IMR-90 (cell line): ENCODE data around the gene CCDC88C. TPM values are rescaled to one million over a fixed set of nuclear protein-coding genes. Genes with fewer than 3 reads are reported as not detected.
"Not testable (repeated sequence)": the region's sequence is repeated elsewhere in the genome, so short reads cannot be mapped to it uniquely, and the experiment has no call there.

Source experiments
- ATAC-seq: fragments of 200-7000 bp; cut with Tn5 transposase; 2 replicates; pipeline ENCODE4 v1.9.1; 2020; ENCODE audit warnings: low read depth, mild to moderate bottlenecking, moderate library complexity
- BruUV-seq: library from RNA; stranded (reverse); fragments of 400-500 nt; replicated peaks from 2 replicates; lab custom pipeline; 2021; lab: Mats Ljungman, UMichigan
- CTCF ChIA-PET: fragments of 300-600 bp; formaldehyde crosslinking; extraction: SDS; loops from one replicate; lab custom pipeline; 2021; ENCODE audit warnings: antibody characterized with exemption; lab: Yijun Ruan, JAX
- POLR2A ChIA-PET: fragments of 300-600 bp; sonication (Branson Sonifier 250); formaldehyde crosslinking; loops from one replicate; lab custom pipeline; 2022; ENCODE audit warnings: antibody characterized with exemption; ENCODE audit not compliant: unreplicated experiment; lab: Charles Lee
- DNase-seq: peaks from one replicate; pipeline ENCODE4 v3.0.0; 2013
- H2AFZ ChIP-seq: replicated peaks from 2 replicates; pipeline ENCODE3; 2013; ENCODE audit warnings: low read length, mild to moderate bottlenecking; ENCODE audit not compliant: poor library complexity
- H2AK5ac ChIP-seq: 2 replicates; pipeline ENCODE4 v1.6.1; 2013; ENCODE audit warnings: low read depth, low read length, inconsistent platforms
- H2AK9ac ChIP-seq: replicated peaks from 2 replicates; pipeline ENCODE3; 2013; ENCODE audit warnings: mild to moderate bottlenecking, low read depth, low read length, moderate library complexity; ENCODE audit not compliant: poor library complexity
- H2BK120ac ChIP-seq: 2 replicates; pipeline ENCODE4 v1.6.1; 2013; ENCODE audit warnings: low read depth, low read length, inconsistent platforms
- H2BK15ac ChIP-seq: 3 replicates; pipeline ENCODE4 v1.6.1; 2013; ENCODE audit warnings: low read depth, low read length, inconsistent platforms
- H2BK20ac ChIP-seq: 2 replicates; pipeline ENCODE4 v1.6.1; 2013; ENCODE audit warnings: low read depth, mild to moderate bottlenecking, inconsistent platforms, low read length, moderate library complexity
- H2BK5ac ChIP-seq: 2 replicates; pipeline ENCODE4 v1.6.1; 2013; ENCODE audit warnings: mild to moderate bottlenecking, low read depth, low read length, inconsistent platforms; ENCODE audit not compliant: poor library complexity, severe bottlenecking
- H3K14ac ChIP-seq: replicated peaks from 2 replicates; pipeline ENCODE4 v1.6.1; 2013; ENCODE audit warnings: low read depth, low read length, inconsistent platforms
- H3K18ac ChIP-seq: 2 replicates; pipeline ENCODE4 v1.6.1; 2013; ENCODE audit warnings: low read depth, low read length, control low read depth
- H3K23ac ChIP-seq: 2 replicates; pipeline ENCODE4 v1.6.1; 2013; ENCODE audit warnings: low read depth, low read length, inconsistent platforms
- H3K27ac ChIP-seq: 2 replicates; pipeline ENCODE4 v1.5.1; 2013; ENCODE audit warnings: mild to moderate bottlenecking, control low read depth, low read length; ENCODE audit not compliant: insufficient read depth
- H3K27me3 ChIP-seq: 2 replicates; pipeline ENCODE4 v1.6.1; 2013; ENCODE audit warnings: low read length; ENCODE audit not compliant: control insufficient read depth, insufficient read depth
- H3K36me3 ChIP-seq: 2 replicates; pipeline ENCODE4 v1.6.1; 2013; ENCODE audit warnings: low read length, mixed read lengths; ENCODE audit not compliant: control insufficient read depth, insufficient read depth
- H3K4ac ChIP-seq: 2 replicates; pipeline ENCODE4 v1.6.1; 2013; ENCODE audit warnings: low read depth, low read length, inconsistent platforms
- H3K4me1 ChIP-seq: 2 replicates; pipeline ENCODE4 v1.6.1; 2013; ENCODE audit warnings: low read length, mixed read lengths; ENCODE audit not compliant: control insufficient read depth, insufficient read depth
- H3K4me2 ChIP-seq: 2 replicates; pipeline ENCODE4 v1.6.1; 2013; ENCODE audit warnings: low read depth, mild to moderate bottlenecking, control low read depth, low read length, moderate library complexity
- H3K4me3 ChIP-seq: 2 replicates; pipeline ENCODE4 v1.5.1; 2013; ENCODE audit warnings: low read depth, mild to moderate bottlenecking, control low read depth, low read length, moderate library complexity; ENCODE audit not compliant: insufficient read depth
- H3K56ac ChIP-seq: 2 replicates; pipeline ENCODE4 v1.6.1; 2013; ENCODE audit warnings: low read length, inconsistent platforms; ENCODE audit not compliant: insufficient read depth; ENCODE audit errors: extremely low read depth
- H3K79me1 ChIP-seq, 2 experiments: 2 replicates each; pipeline ENCODE4 v1.6.1; 2013; ENCODE audit warnings: low read length in 2 of 2, inconsistent platforms in 1 of 2, low read depth in 1 of 2
- H3K9ac ChIP-seq: 2 replicates; pipeline ENCODE4 v1.6.1; 2013; ENCODE audit warnings: low read depth, low read length, control low read depth
- H3K9me1 ChIP-seq: 2 replicates; pipeline ENCODE4 v1.6.1; 2013; ENCODE audit warnings: low read length, inconsistent platforms; ENCODE audit not compliant: insufficient read depth
- H3K9me3 ChIP-seq: 2 replicates; pipeline ENCODE4 v1.6.1; 2013; ENCODE audit warnings: low read length; ENCODE audit not compliant: control insufficient read depth, insufficient read depth
- H4K20me1 ChIP-seq: 2 replicates; pipeline ENCODE4 v1.6.1; 2013; ENCODE audit warnings: low read length, inconsistent platforms; ENCODE audit not compliant: insufficient read depth
- H4K5ac ChIP-seq: 2 replicates; pipeline ENCODE4 v1.6.1; 2013; ENCODE audit warnings: mild to moderate bottlenecking, low read depth, low read length, control low read depth
- H4K8ac ChIP-seq, 2 experiments: 2 replicates each; pipeline ENCODE4 v1.6.1; 2013; ENCODE audit warnings: low read depth in 2 of 2, low read length in 2 of 2, control low read depth in 1 of 2, inconsistent platforms in 1 of 2
- H4K91ac ChIP-seq: 2 replicates; pipeline ENCODE4 v1.6.1; 2013; ENCODE audit warnings: low read depth, low read length, inconsistent platforms; ENCODE audit not compliant: insufficient read depth
- WGBS, 2 experiments: methylation state at CpG; one replicate each; pipeline versions ENCODE4 v1.1.5 to v1.1.7; 2013; ENCODE audit warnings: missing lambda C conversion rate in 2 of 2; ENCODE audit not compliant: insufficient read length in 1 of 2; ENCODE audit errors: extremely low coverage in 2 of 2; 5-methylcytosine and 5-hydroxymethylcytosine counted together
- dilution Hi-C: fragments of 300-500 bp; cut with HindIII; formaldehyde crosslinking; loops from one replicate; pipeline ENCODE4 v1.14.3; 2018; ENCODE audit warnings: low sequenced_read_pairs; ENCODE audit not compliant: unreplicated experiment
- in situ Hi-C: fragments of 300-500 bp; cut with MboI; formaldehyde crosslinking; loops from 3 replicates; pipeline ENCODE4 v1.14.3; 2019; ENCODE audit warnings: low sequenced_read_pairs, inconsistent platforms, mixed read lengths
- intact Hi-C: fragments of 100-400 bp; cut with micrococcal nuclease; formaldehyde crosslinking; loops from 2 replicates; pipeline ENCODE4 v1.10.0; 2022
- polyA plus RNA-seq, 3 experiments: library from polyadenylated mRNA; depleted of rRNA; stranded (reverse); fragments of >200 nt; gene quantifications; 2 replicates each; pipeline ENCODE4 v1.2.3, GENCODE V29; 2012; ENCODE audit warnings: low replicate concordance in 1 of 3
- total RNA-seq: library from RNA; depleted of rRNA; stranded (reverse); fragments of >200 nt; gene quantifications from 2 replicates; pipeline ENCODE4 v1.2.3, GENCODE V29; 2012

CCDC88C gene
- total and polyA plus RNA-seq, 2 of the 4 experiments (the other 2 are of a cell fraction), result 0.17 to 0.18 TPM

DNA sequence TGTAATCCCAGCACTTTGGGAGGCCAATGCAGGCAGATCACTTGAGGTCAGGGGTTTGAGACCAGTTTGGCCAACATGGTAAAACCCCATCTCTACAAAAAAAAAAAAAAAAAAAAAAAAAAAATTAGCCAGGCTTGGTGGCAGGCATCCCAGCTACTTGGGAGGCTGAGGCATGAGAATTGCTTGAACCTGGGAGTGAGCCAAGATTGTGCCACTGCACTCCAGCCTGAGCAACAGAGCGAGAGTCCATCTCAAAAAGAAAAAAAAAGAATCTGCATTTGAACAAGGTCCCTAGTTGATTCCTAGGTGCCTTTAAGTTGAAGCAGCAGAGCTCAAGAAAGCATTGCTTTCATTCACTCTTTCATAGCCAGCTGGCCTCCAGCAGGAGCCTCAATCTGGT, 11.3 kb upstream of the CCDC88C start:
- H2BK120ac ChIP-seq, DNase-seq, H3K23ac ChIP-seq, H2AFZ ChIP-seq, H3K9me1 ChIP-seq, H3K4me1 ChIP-seq, H2BK20ac ChIP-seq, CTCF ChIA-PET, H3K27ac ChIP-seq, H3K4ac ChIP-seq, H3K36me3 ChIP-seq, H3K9ac ChIP-seq, H2BK5ac ChIP-seq, H4K20me1 ChIP-seq, intact Hi-C loops, dilution Hi-C loops, H3K14ac ChIP-seq, ATAC-seq, H3K4me3 ChIP-seq, H2AK5ac ChIP-seq, H3K79me1 ChIP-seq, H4K5ac ChIP-seq, H3K18ac ChIP-seq, H4K91ac ChIP-seq, H4K8ac ChIP-seq, H2AK9ac ChIP-seq, H3K4me2 ChIP-seq, H3K27me3 ChIP-seq, H2BK15ac ChIP-seq, H3K9me3 ChIP-seq, H3K56ac ChIP-seq, BruUV-seq: not testable (repeated sequence)
- POLR2A ChIA-PET, result interaction anchor here (0.6 kb wide), 1 partner anchor 18 kb away, joined by 4 read pairs; no protein-coding TSS in a partner anchor
- no CpG with 5 or more reads among the region's 1 CpG for WGBS, 2 experiments
- in situ Hi-C loops, result loop anchor here (10.0 kb wide), 1 partner anchor 104 kb away; no protein-coding TSS in a partner anchor

DNA sequence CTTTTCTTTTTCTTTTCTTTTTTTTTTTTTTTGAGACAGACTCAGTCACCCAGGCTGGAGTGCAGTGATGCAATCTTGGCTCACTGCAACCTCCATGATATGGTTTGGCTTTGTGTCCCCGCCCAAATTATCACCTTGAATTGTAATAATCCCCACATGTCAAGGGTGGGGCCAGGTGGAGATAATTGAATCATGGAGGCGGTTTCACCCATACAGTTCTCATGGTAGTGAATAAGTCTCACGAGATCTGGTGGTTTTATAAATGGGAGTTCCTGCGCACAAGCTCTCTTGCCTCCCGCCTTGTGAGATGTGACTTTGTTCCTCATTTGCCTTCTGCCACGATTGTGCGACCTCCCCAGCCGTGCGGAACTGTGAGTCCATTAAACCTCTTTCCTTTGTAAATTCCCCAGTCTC, 7.9 kb upstream of the CCDC88C start:
- H4K20me1 ChIP-seq, H4K91ac ChIP-seq, DNase-seq, H3K56ac ChIP-seq, dilution Hi-C loops, H4K5ac ChIP-seq, H3K9me3 ChIP-seq, H3K23ac ChIP-seq, H3K14ac ChIP-seq, H3K4me1 ChIP-seq, CTCF ChIA-PET, H3K36me3 ChIP-seq, H3K9me1 ChIP-seq, ATAC-seq, H2BK20ac ChIP-seq, H2AFZ ChIP-seq, H2BK15ac ChIP-seq, H3K4me2 ChIP-seq, H3K27ac ChIP-seq, H2AK9ac ChIP-seq, intact Hi-C loops, H3K27me3 ChIP-seq, H3K4me3 ChIP-seq, H3K4ac ChIP-seq, H2BK120ac ChIP-seq, H4K8ac ChIP-seq, H2BK5ac ChIP-seq, H3K79me1 ChIP-seq, BruUV-seq, H3K9ac ChIP-seq, H3K18ac ChIP-seq, H2AK5ac ChIP-seq, POLR2A ChIA-PET: not testable (repeated sequence)
- WGBS, 2 experiments, result no CpG with 5 or more reads among the region's 9 CpGs
- in situ Hi-C loops, result loop anchor here (10.0 kb wide), 1 partner anchor 101 kb away; no protein-coding TSS in a partner anchor
